Urinary bladder (tissue), 4 donors: Measurements from ENCODE around the gene TBC1D30. TPM values are rescaled to one million over a fixed set of nuclear protein-coding genes. Genes with fewer than 3 reads are reported as not detected.
"Not testable (repeated sequence)": the region's sequence is repeated elsewhere in the genome, so short reads cannot be mapped to it uniquely, and the experiment has no call there.

Experiments
- DNase-seq: peaks from one replicate; pipeline ENCODE4 v3.0.0-alpha.2; 2015; ENCODE audit errors: extremely low spot score
- H3K27ac ChIP-seq: one replicate; pipeline ENCODE4 v1.5.1; 2013; ENCODE audit warnings: low read depth, mild to moderate bottlenecking, moderate library complexity
- H3K36me3 ChIP-seq: one replicate; pipeline ENCODE4 v1.6.1; 2013; ENCODE audit warnings: mild to moderate bottlenecking, moderate library complexity; ENCODE audit not compliant: insufficient read depth
- H3K4me1 ChIP-seq: one replicate; pipeline ENCODE4 v1.6.1; 2013; ENCODE audit warnings: mild to moderate bottlenecking, moderate library complexity; ENCODE audit not compliant: insufficient read depth
- H3K4me3 ChIP-seq: one replicate; pipeline ENCODE4 v1.5.1; 2013; ENCODE audit warnings: low read depth, low read length
- WGBS: extraction: QIAGEN DNeasy Blood & Tissue Kit; methylation state at CpG from one replicate; pipeline ENCODE4 v1.1.7; 2013; 5-methylcytosine and 5-hydroxymethylcytosine counted together
- polyA plus RNA-seq: library from polyadenylated mRNA; stranded (reverse); fragments of 200-250 nt; gene quantifications from one replicate; pipeline ENCODE4 v1.2.3, GENCODE V29; 2013
- total RNA-seq: library from RNA; depleted of rRNA; stranded (reverse); fragments of >200 nt; gene quantifications from one replicate; pipeline ENCODE4 v1.2.3, GENCODE V29; 2014
- donor health status: healthy with polysubstance abuse.
- donor health status: healthy.

The TBC1D30 gene
- total and polyA plus RNA-seq, 2 donors = 3.5 to 3.9 TPM

- not testable (repeated sequence) for H3K4me3 ChIP-seq, DNase-seq, H3K36me3 ChIP-seq, H3K4me1 ChIP-seq, H3K27ac ChIP-seq
- 94% methylated on average over 4 of the region's 4 CpGs for WGBS
Observed at GRCh38 chr12:64848409-64848808, 24.0 kb downstream of the TBC1D30 start.

DNA sequence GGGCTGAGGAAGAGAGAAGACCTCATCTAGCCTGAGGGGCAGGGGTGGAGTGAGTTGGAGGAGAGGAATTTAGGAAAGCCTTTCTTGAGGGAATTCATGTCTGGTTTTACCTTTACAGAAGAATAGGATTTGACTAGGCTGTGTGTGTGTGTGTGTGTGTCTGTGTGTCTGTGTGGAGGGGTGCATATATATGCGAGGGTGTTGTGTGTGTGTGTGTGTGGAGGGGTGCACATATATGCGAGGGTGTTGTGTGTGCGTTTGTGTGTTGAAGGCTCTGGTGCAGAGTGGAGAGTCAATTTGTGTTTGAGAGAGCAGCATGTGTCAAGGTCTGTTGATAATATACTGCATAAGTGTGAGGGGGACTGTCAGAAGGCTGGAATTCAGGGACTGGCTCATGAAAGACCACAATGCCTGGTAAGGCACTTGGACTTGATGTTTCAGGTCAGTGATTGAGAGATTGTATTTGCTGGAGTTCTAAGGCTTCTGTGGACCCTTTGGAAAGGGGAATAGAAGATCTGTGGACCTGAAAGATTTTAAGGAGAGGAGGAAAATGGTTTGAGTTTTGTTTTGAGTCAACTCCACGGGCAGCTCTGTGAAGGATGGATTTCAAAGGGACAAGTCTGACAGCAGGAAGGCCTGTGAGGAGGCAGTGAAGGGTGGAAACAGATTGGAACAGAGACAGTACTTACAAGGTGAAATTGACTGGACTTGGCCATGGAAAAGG lies 34.6 kb downstream of the TBC1D30 start:
- H3K4me3 ChIP-seq = no peak overlapping the region
- 90% methylated on average over 4 of the region's 4 CpGs for WGBS

GRCh38 chr12:64860446-64860998 lies 36.1 kb downstream of the TBC1D30 start:
- DNase-seq = no peak
- Histone ChIP-seq H3K4me3 (no peak overlapping the region), H3K4me1 (no peaks in the 10 kb centered on the region), H3K36me3 (no peaks in the 10 kb centered on the region), H3K27ac (no peak overlapping the region)
- WGBS = 93% methylated on average over 4 of the region's 4 CpGs

More for the DNA sequence above, 34.6 kb downstream of the TBC1D30 start:
- Histone ChIP-seq H3K4me1 (no peaks in the 10 kb centered on the region), H3K27ac (no peak overlapping the region), H3K36me3 (no peaks in the 10 kb centered on the region)
- no peak for DNase-seq

- no peak overlapping the region for H3K27ac ChIP-seq
- no peak for DNase-seq
- 37% methylated on average over 5 of the region's 5 CpGs for WGBS
- H3K36me3 ChIP-seq = no peaks in the 10 kb centered on the region
- H3K4me3 ChIP-seq = no peak overlapping the region
- H3K4me1 ChIP-seq = no peaks in the 10 kb centered on the region
Observed at GRCh38 chr12:64864319-64864718, 39.9 kb downstream of the TBC1D30 start.

DNA sequence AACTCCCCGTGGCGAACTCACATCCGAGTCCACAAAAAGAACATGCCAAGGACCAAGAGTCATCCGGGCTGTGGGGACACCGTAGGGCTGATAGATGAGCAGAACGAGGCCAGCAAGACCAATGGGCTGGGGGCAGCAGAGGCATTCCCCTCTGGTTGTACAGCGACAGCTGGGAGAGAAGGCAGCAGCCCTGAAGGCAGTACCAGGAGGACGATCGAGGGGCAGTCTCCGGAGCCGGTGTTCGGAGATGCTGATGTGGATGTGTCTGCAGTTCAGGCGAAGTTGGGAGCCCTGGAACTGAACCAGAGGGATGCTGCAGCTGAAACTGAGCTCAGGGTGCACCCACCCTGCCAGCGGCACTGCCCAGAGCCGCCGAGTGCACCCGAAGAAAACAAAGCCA lies 50.7 kb downstream of the TBC1D30 start:
- 89% methylated on average over 17 of the region's 17 CpGs for WGBS
- Histone ChIP-seq H3K4me1 (no peaks in the 10 kb centered on the region), H3K4me3 (no peak overlapping the region), H3K27ac (no peak overlapping the region), H3K36me3 (peaks cover 2% of the 10 kb centered on the region)
- DNase-seq = no peak

DNA sequence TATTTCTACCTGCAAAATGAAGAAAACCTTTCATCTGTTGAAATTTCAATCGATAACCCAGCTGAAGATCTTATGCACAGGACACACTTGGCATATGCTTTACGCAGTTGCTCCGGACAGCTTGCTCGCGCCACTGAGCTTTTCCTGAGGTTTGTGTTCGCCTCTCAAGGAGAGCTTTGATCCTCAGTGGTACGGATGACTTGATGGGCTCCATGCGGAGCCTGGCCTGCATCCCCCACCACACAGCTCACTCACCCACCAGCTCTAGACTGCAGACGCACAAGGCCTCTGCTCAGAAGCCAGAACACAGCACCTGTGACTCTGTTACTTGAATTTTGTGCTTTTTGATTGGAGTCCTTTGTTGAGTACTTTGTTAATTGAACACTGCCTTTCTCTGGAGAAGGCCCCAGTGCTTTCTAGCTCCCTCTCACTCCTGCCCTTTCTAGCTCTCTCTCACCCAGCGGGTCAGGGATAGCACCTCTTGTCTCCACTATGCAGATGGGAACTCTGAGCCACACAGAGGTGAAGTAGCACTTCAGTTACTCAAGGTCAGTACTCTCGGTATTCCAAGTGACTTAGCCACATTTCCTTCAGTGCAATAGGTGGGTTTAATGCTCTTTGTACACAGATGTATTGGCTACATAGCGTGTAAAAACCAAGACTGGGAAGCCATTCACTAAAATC lies 52.1 kb downstream of the TBC1D30 start:
- Histone ChIP-seq H3K4me1 (no peaks in the 10 kb centered on the region), H3K27ac (no peak overlapping the region), H3K36me3 (no peaks in the 10 kb centered on the region), H3K4me3 (no peak overlapping the region)
- WGBS = 88% methylated on average over 12 of the region's 12 CpGs
- DNase-seq = no peak

- H3K4me3 ChIP-seq = no peak overlapping the region
- DNase-seq = no peak
- H3K36me3 ChIP-seq = no peaks in the 10 kb centered on the region
- H3K4me1 ChIP-seq = no peaks in the 10 kb centered on the region
- WGBS = 83% methylated on average over 3 of the region's 3 CpGs
- no peak overlapping the region for H3K27ac ChIP-seq
Observed at GRCh38 chr12:64877363-64878004, 53.0 kb downstream of the TBC1D30 start.

- Histone ChIP-seq H3K4me1 (no peaks in the 10 kb centered on the region), H3K27ac (no peak overlapping the region), H3K4me3 (no peak overlapping the region), H3K36me3 (no peaks in the 10 kb centered on the region)
- no peak for DNase-seq
- WGBS = 92% methylated on average over 3 of the region's 3 CpGs
Observed at GRCh38 chr12:64882687-64883086, 58.2 kb downstream of the TBC1D30 start.

DNA sequence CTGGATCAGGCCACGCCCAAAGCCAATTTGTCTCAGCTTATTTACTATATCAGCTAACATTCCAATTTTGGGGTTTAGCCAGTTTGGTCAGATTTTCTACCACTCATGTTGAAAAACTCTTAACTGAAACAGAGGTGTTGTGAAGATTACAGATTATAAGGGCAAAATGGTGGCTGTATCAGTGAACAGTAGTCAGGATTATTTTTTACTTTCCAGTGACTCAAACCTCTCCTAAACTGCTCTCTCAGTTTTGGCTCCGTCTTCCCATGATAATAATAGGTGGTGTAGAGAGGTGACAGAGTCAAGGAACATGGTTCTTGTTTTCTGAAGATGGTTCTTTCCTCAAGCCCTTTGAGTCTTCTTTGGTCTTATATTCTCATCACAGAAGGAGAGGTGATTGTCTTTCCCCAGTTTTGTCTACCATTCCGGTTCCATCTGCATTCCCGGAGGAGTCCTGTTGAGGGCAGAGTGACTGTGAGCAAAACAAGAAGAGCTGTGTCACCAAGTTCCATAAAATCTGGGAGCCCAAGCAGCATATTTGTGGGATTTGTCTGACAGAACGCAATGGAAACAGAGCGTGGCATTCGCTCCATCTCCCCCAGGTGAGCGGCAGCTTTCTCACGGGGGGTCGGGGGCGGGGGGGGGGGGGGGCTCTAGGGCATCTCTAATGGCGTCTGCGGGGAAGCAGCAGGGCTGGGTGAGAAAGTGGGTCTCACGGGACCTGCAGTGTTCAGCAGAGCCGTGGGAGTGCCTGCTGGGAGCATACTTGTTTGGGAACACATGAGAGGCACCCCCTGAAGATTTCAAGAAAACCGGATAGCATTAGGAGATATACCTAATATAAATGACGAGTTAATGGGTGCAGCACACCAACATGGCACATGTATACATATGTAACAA lies 59.1 kb downstream of the TBC1D30 start:
- no peak for DNase-seq
- no peak overlapping the region for H3K4me3 ChIP-seq
- no peaks in the 10 kb centered on the region for H3K36me3 ChIP-seq
- no peaks in the 10 kb centered on the region for H3K4me1 ChIP-seq
- 76% methylated on average over 17 of the region's 17 CpGs for WGBS
- H3K27ac ChIP-seq = no peak overlapping the region

- no peaks in the 10 kb centered on the region for H3K4me1 ChIP-seq
- H3K27ac ChIP-seq = no peak overlapping the region
- 82% methylated on average over 3 of the region's 3 CpGs for WGBS
- DNase-seq = no peak
- H3K4me3 ChIP-seq = no peak overlapping the region
- no peaks in the 10 kb centered on the region for H3K36me3 ChIP-seq
Observed at GRCh38 chr12:64884164-64884542, 59.7 kb downstream of the TBC1D30 start.

DNA sequence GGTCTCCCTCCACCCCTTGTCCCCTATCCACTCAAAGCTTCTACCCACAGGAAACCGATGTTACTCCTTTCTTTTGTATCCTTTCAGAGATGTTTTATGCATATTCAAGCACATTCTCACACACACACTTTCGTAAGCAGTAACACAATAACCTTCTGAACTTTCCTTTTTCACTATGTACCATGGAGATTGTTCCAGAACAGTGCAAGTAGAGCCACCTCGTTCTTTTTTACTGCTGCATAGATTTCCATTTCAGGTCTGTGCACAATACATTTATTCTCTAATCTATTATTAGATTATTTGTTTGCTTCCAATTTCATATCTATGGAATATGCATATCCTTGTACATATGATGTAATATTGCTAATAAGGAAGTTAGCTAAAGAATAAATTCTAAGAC lies 60.3 kb downstream of the TBC1D30 start:
- H3K27ac ChIP-seq = no peak overlapping the region
- 90% methylated on average over 3 of the region's 3 CpGs for WGBS
- H3K36me3 ChIP-seq = no peaks in the 10 kb centered on the region
- H3K4me1 ChIP-seq = no peaks in the 10 kb centered on the region
- no peak overlapping the region for H3K4me3 ChIP-seq
- no peak for DNase-seq

- Histone ChIP-seq H3K27ac (no peak overlapping the region), H3K36me3 (no peaks in the 10 kb centered on the region), H3K4me1 (no peaks in the 10 kb centered on the region), H3K4me3 (no peak overlapping the region)
- no peak for DNase-seq
- 65% methylated on average over 11 of the region's 11 CpGs for WGBS
Observed at GRCh38 chr12:64889434-64890216, 65.2 kb downstream of the TBC1D30 start.
